GM18505 (cell line): ENCODE results near the gene TSKU.
"Not testable (repeated sequence)": the region's sequence is repeated elsewhere in the genome, so short reads cannot be mapped to it uniquely, and the experiment has no call there.

Source experiments
- ATAC-seq: cut with Tn5 transposase; IDR thresholded peaks from one replicate; pipeline ENCODE4 v1.9.1; 2021; ENCODE audit not compliant: unreplicated experiment
- POLR2A ChIP-seq: IDR thresholded peaks from 4 replicates; pipeline ENCODE4 v1.6.1; 2011; ENCODE audit warnings: borderline replicate concordance; ENCODE audit not compliant: insufficient read depth, insufficient read length; ENCODE audit errors: extremely low read depth

The TSKU gene

GRCh38 chr11:76820184-76820566 is 37.0 kb downstream of the TSKU start:
- no peak for ATAC-seq
- TF ChIP-seq POLR2A = no peak

- ATAC-seq = not testable (repeated sequence)
These were observed 38.2 kb downstream of the TSKU start for GRCh38 chr11:76821396-76821795.

GRCh38 chr11:76822406-76822805 is 39.2 kb downstream of the TSKU start:
- no peak for ATAC-seq
- TF ChIP-seq POLR2A = no peak

- no peak for ATAC-seq
These were observed 40.4 kb downstream of the TSKU start for GRCh38 chr11:76823481-76824028.

GRCh38 chr11:76824083-76824939 is 41.2 kb downstream of the TSKU start:
- ATAC-seq = no peak
- TF ChIP-seq POLR2A = no peak

More at GRCh38 chr11:76823481-76824028, 40.4 kb downstream of the TSKU start:
- TF ChIP-seq POLR2A = no peak

- no peak for ATAC-seq
These were observed 42.0 kb downstream of the TSKU start for GRCh38 chr11:76824980-76825725.

GRCh38 chr11:76825726-76826396 is 42.7 kb downstream of the TSKU start:
- no peak for TF ChIP-seq POLR2A
- no peak for ATAC-seq

More at GRCh38 chr11:76824980-76825725, 42.0 kb downstream of the TSKU start:
- TF ChIP-seq POLR2A = no peak

- not testable (repeated sequence) for ATAC-seq
These were observed 43.4 kb downstream of the TSKU start for GRCh38 chr11:76826508-76826907.

- not testable (repeated sequence) for ATAC-seq
These were observed 43.8 kb downstream of the TSKU start for GRCh38 chr11:76827005-76827404.

GRCh38 chr11:76830639-76831327 is 47.6 kb downstream of the TSKU start:
- no peak for TF ChIP-seq POLR2A
- no peak for ATAC-seq

GRCh38 chr11:76831686-76832310 is 48.6 kb downstream of the TSKU start:
- no peak for ATAC-seq
- no peak for TF ChIP-seq POLR2A

GRCh38 chr11:76832361-76832760 is 49.2 kb downstream of the TSKU start:
- TF ChIP-seq POLR2A = no peak
- ATAC-seq = no peak

GRCh38 chr11:76834151-76834550 is 51.0 kb downstream of the TSKU start:
- no peak for TF ChIP-seq POLR2A
- ATAC-seq = no peak
